Glutamatergic neuron (in vitro differentiated cells): Measurements from ENCODE around the gene KLHDC4. TPM values are rescaled to one million over a fixed set of nuclear protein-coding genes. Genes with fewer than 3 reads are reported as not detected.

Source experiments
- DNase-seq: peaks from one replicate; pipeline ENCODE4 v3.0.0; 2022
- H3K27ac Mint-ChIP-seq: one replicate; pipeline ENCODE4 v1.8.0; 2020; ENCODE audit warnings: mild to moderate bottlenecking, mixed read lengths, inconsistent platforms; ENCODE audit not compliant: unreplicated experiment
- H3K27me3 Mint-ChIP-seq: one replicate; pipeline ENCODE4 v1.8.0; 2020; ENCODE audit warnings: mild to moderate bottlenecking, moderate library complexity, mixed read lengths, inconsistent platforms; ENCODE audit not compliant: unreplicated experiment
- H3K36me3 Mint-ChIP-seq: one replicate; pipeline ENCODE4 v1.8.0; 2020; ENCODE audit warnings: mild to moderate bottlenecking, mixed read lengths, inconsistent platforms; ENCODE audit not compliant: unreplicated experiment
- H3K4me1 Mint-ChIP-seq: one replicate; pipeline ENCODE4 v1.8.0; 2020; ENCODE audit warnings: mild to moderate bottlenecking, low read depth, mixed read lengths, inconsistent platforms; ENCODE audit not compliant: unreplicated experiment
- H3K4me3 Mint-ChIP-seq: one replicate; pipeline ENCODE4 v1.8.0; 2020; ENCODE audit warnings: mild to moderate bottlenecking, mixed read lengths, inconsistent platforms; ENCODE audit not compliant: unreplicated experiment
- H3K9me3 Mint-ChIP-seq: one replicate; pipeline ENCODE4 v1.8.0; 2020; ENCODE audit warnings: mild to moderate bottlenecking, moderate library complexity, mixed read lengths, inconsistent platforms; ENCODE audit not compliant: unreplicated experiment
- total RNA-seq: library from RNA; stranded (reverse); fragmentation: NEBNext Ultra II Directional; extraction: Animal tissue kit (Norgen Biotek cat#: 25700); gene quantifications from one replicate; pipeline ENCODE4 v1.2.1, GENCODE V29; 2021; ENCODE audit not compliant: unreplicated experiment
- TF ChIP-seq, protein P1 (sequence below): fragments of 200-600 bp; sonication (generic); IDR thresholded peaks from one replicate; pipeline ENCODE4 v1.5.0; 2021; ENCODE audit not compliant: partially characterized antibody, unreplicated experiment

Gene KLHDC4
- total RNA-seq, 1 donor from 2014 or later: 65.4 TPM

DNA sequence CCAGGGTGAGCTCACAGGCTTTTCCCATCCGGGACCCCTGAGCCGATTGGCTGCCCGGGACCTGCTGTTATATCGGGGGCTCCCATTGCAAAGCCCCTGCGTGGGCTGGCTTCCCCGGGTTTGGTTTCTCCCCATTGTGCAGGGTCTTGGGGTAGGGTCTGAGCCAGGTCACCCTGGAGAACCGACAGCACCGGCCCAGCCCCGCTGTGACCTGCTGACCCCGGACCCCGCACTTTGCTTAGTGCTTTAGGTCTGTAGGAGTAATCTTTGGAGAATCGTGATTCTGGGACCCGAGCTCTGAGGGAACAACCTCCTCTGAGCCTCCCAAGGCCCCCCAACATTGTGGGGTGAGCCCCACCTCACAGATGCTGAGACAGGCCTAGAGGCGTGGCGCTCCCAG, 100.6 kb downstream of the KLHDC4 start:
- no peaks in the 10 kb centered on the region for H3K36me3 Mint-ChIP-seq
- DNase-seq: no peak
- peaks cover 5% of the 10 kb centered on the region for H3K27me3 Mint-ChIP-seq
- peaks cover 5% of the 10 kb centered on the region for H3K9me3 Mint-ChIP-seq
- no peak overlapping the region for H3K4me3 Mint-ChIP-seq
- TF ChIP-seq, protein P1, sequence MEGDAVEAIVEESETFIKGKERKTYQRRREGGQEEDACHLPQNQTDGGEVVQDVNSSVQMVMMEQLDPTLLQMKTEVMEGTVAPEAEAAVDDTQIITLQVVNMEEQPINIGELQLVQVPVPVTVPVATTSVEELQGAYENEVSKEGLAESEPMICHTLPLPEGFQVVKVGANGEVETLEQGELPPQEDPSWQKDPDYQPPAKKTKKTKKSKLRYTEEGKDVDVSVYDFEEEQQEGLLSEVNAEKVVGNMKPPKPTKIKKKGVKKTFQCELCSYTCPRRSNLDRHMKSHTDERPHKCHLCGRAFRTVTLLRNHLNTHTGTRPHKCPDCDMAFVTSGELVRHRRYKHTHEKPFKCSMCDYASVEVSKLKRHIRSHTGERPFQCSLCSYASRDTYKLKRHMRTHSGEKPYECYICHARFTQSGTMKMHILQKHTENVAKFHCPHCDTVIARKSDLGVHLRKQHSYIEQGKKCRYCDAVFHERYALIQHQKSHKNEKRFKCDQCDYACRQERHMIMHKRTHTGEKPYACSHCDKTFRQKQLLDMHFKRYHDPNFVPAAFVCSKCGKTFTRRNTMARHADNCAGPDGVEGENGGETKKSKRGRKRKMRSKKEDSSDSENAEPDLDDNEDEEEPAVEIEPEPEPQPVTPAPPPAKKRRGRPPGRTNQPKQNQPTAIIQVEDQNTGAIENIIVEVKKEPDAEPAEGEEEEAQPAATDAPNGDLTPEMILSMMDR: no peak
- no peak overlapping the region for H3K27ac Mint-ChIP-seq
- peaks cover 4% of the 10 kb centered on the region for H3K4me1 Mint-ChIP-seq

DNA sequence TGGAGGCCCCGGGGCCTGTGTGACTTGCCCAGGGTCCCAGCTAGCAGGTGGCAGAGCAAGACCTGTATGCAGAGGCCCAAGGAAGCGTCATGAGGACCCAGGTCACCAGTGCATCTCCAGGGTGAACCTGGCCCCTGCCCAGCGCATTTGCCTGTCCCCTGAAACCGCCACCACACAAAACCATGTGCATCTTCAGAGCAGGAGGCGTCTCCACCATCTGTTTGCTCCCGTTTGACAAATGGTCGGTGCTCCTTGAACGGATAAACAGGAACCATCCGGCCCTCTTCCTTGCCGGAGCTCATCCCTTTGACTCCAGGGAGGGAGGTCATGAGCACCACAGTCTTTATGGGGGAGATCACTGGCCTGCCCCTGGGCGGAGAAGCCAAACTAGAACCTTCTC, 101.0 kb downstream of the KLHDC4 start:
- no peak overlapping the region for H3K4me3 Mint-ChIP-seq
- H3K27ac Mint-ChIP-seq: no peak overlapping the region
- peaks cover 6% of the 10 kb centered on the region for H3K4me1 Mint-ChIP-seq
- no peaks in the 10 kb centered on the region for H3K36me3 Mint-ChIP-seq
- no peak for DNase-seq
- TF ChIP-seq, protein P1: no peak
- peaks cover 5% of the 10 kb centered on the region for H3K27me3 Mint-ChIP-seq
- peaks cover 5% of the 10 kb centered on the region for H3K9me3 Mint-ChIP-seq

DNA sequence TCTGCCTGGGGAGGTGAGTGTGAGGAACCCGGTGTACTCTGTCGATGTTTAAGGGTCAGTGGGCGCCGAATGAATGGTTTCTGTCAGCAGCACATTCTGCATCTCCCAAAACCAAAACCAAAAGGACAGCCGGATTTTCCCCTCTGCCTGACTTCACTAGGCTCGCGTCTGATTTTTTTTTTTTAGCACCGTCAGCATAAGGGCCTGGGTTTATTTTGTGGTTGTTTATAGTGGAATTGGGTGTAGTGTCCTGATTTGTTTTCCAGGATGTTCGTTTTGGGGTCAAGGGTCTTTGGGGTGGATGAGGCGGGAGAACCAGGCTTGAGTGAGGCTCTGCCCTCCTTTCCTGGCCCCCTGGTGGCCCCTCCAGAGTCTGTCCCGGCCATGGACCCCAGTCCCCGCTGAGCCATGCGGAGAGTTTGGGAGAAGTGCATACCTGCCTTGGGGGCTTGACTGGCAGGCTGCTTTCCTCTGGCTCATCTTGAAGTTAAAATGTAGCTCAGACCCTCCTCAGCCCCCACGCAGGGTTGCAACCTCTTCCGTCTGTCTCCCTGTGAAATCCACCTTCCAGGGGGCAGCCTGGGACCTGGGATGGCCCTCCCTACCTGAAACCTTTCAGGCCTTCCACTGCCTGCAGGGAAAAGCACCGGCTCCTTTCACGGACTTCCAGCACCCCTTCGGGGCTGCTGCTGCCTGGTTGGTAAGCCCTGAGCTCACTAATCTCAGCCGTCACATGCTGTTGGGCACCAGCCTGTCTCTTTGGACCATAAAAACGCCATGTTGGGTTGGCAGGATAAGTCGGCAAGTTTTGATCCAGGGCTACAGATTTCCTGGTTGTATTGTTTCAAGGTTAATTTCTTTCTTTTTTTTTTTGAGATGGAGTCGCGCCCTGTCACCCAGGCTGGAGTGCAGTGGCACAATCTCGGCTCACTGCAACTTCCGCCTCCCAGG, 103.3 kb downstream of the KLHDC4 start:
- Mint-ChIP-seq H3K27ac (no peak overlapping the region), H3K4me1 (peaks cover 8% of the 10 kb centered on the region), H3K36me3 (no peaks in the 10 kb centered on the region)

DNA sequence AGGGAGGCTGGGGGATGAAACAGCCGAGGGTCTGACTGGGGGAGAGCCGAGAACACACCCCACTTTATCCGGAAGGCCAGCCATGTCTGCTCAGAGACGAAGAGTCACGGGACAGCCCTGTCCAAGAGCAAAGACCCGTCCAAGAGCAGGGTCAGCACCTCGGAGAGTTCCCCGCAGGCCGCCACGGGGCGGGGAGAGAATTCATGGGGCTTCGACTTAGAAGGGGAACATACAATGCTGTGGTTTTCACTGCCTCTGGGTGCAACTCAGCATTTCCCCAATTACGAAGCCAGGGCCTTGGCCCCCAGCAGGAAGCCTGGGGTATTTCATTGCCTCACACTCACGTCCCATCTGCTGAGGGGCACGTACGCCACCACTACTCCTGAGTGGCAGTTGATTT, 104.2 kb downstream of the KLHDC4 start:
- peaks cover 5% of the 10 kb centered on the region for H3K9me3 Mint-ChIP-seq
- no peak overlapping the region for H3K27ac Mint-ChIP-seq
- H3K4me3 Mint-ChIP-seq: no peak overlapping the region
- DNase-seq: no peak
- H3K36me3 Mint-ChIP-seq: no peaks in the 10 kb centered on the region
- H3K4me1 Mint-ChIP-seq: peaks cover 8% of the 10 kb centered on the region
- peaks cover 6% of the 10 kb centered on the region for H3K27me3 Mint-ChIP-seq
- TF ChIP-seq, protein P1: no peak

More for the DNA sequence above, 103.3 kb downstream of the KLHDC4 start:
- TF ChIP-seq, protein P1: no peak
- no peak for DNase-seq
- peaks cover 5% of the 10 kb centered on the region for H3K9me3 Mint-ChIP-seq
- H3K27me3 Mint-ChIP-seq: peaks cover 4% of the 10 kb centered on the region
- H3K4me3 Mint-ChIP-seq: no peak overlapping the region
